Naive thymus-derived CD4-positive, alpha-beta T cell (primary cell): Measurements from ENCODE around the gene PMF1. TPM values are rescaled to one million over a fixed set of nuclear protein-coding genes. Genes with fewer than 3 reads are reported as not detected.

Experiments
- ATAC-seq: fragments of 150-1000 bp; cut with Tn5 transposase; 2 replicates; pipeline ENCODE4 v1.10.0; 2021; ENCODE audit warnings: mild to moderate bottlenecking, moderate library complexity
- CTCF ChIA-PET: fragments of 350-600 bp; sonication (Branson Sonifier 250); formaldehyde crosslinking; loops from one replicate; lab custom pipeline; 2021; ENCODE audit warnings: antibody characterized with exemption; lab: Charles Lee
- POLR2A ChIA-PET: fragments of 350-600 bp; sonication (Branson Sonifier 250); formaldehyde crosslinking; loops from one replicate; lab custom pipeline; 2021; ENCODE audit warnings: antibody characterized with exemption, inconsistent platforms; lab: Charles Lee
- DNase-seq, 9 donors: peaks; one replicate each; pipeline versions ENCODE4 v3.0.0 to v3.0.0-alpha.2; 2020 to 2022; ENCODE audit warnings: mixed read lengths in 1 of 9
- H3K27ac ChIP-seq: one replicate; pipeline ENCODE4 v1.7.0; 2013; ENCODE audit warnings: mild to moderate bottlenecking, low read depth, low read length, moderate library complexity
- H3K27me3 ChIP-seq, 2 donors: one replicate each; pipeline ENCODE4 v1.7.0; 2013; ENCODE audit warnings: low read length in 2 of 2, mild to moderate bottlenecking in 2 of 2, moderate library complexity in 2 of 2; ENCODE audit not compliant: control insufficient read depth in 2 of 2, insufficient read depth in 2 of 2
- H3K36me3 ChIP-seq, 3 experiments: 1 replicate in 2 of 3; 2 replicates in 1 of 3; pipeline ENCODE4 v1.7.0; 2013; ENCODE audit warnings: low read length in 3 of 3, mild to moderate bottlenecking in 3 of 3, moderate library complexity in 1 of 3; ENCODE audit not compliant: insufficient read depth in 3 of 3, control insufficient read depth in 2 of 3
- H3K4me1 ChIP-seq, 2 donors: one replicate each; pipeline ENCODE4 v1.7.0; 2013; ENCODE audit warnings: low read length in 2 of 2, mild to moderate bottlenecking in 2 of 2, moderate library complexity in 1 of 2; ENCODE audit not compliant: control insufficient read depth in 2 of 2, insufficient read depth in 2 of 2
- H3K4me3 ChIP-seq: 2 replicates; pipeline ENCODE4 v1.7.0; 2013; ENCODE audit warnings: mild to moderate bottlenecking, low read length
- H3K9me3 ChIP-seq, 3 experiments: 1 replicate in 2 of 3; 2 replicates in 1 of 3; pipeline ENCODE4 v1.7.0; 2013; ENCODE audit warnings: low read length in 3 of 3; ENCODE audit not compliant: control insufficient read depth in 2 of 3
- H3K27ac Mint-ChIP-seq, 9 donors: one replicate each; pipeline ENCODE4 v1.8.0; 2020 to 2022; ENCODE audit warnings: mixed read lengths in 9 of 9, mild to moderate bottlenecking in 8 of 9, moderate library complexity in 5 of 9, inconsistent platforms in 2 of 9
- H3K27me3 Mint-ChIP-seq, 5 donors: one replicate each; pipeline ENCODE4 v1.8.0; 2021 to 2022; ENCODE audit warnings: mixed read lengths in 5 of 5, mild to moderate bottlenecking in 1 of 5
- H3K36me3 Mint-ChIP-seq, 5 donors: one replicate each; pipeline ENCODE4 v1.8.0; 2020 to 2022; ENCODE audit warnings: mixed read lengths in 5 of 5, mild to moderate bottlenecking in 3 of 5, inconsistent platforms in 1 of 5
- H3K4me1 Mint-ChIP-seq, 7 donors: one replicate each; pipeline ENCODE4 v1.8.0; 2020 to 2022; ENCODE audit warnings: mixed read lengths in 7 of 7, mild to moderate bottlenecking in 3 of 7, inconsistent platforms in 1 of 7
- H3K4me3 Mint-ChIP-seq, 10 donors: one replicate each; pipeline ENCODE4 v1.8.0; 2020 to 2022; ENCODE audit warnings: mild to moderate bottlenecking in 10 of 10, mixed read lengths in 10 of 10, moderate library complexity in 6 of 10, inconsistent platforms in 2 of 10
- H3K9me3 Mint-ChIP-seq, 11 donors: one replicate each; pipeline ENCODE4 v1.8.0; 2020 to 2022; ENCODE audit warnings: mixed read lengths in 11 of 11, mild to moderate bottlenecking in 4 of 11, inconsistent platforms in 1 of 11, moderate library complexity in 1 of 11
- intact Hi-C, 2 donors: fragments of 100-400 bp; cut with micrococcal nuclease; formaldehyde crosslinking; loops; one replicate each; pipeline ENCODE4 v1.15.1; 2023
- polyA plus RNA-seq, 2 donors: library from polyadenylated mRNA; unstranded; fragments of 300-500 nt; fragmentation: Illumina TruSeq; gene quantifications; one replicate each; pipeline ENCODE4 v1.2.3, GENCODE V29; 2021
- total RNA-seq, 6 experiments: library from RNA in 5 of 6; stranded (reverse) in 5 of 6; gene quantifications; 1 replicate in 5 of 6; 2 replicates in 1 of 6; pipeline ENCODE4 v1.2.3 and lab custom pipeline; 2021 to 2026

Gene PMF1
- total and polyA plus RNA-seq, 7 experiments from 2014 or later, result 42.2 to 81.2 (median 66.3) TPM

DNA sequence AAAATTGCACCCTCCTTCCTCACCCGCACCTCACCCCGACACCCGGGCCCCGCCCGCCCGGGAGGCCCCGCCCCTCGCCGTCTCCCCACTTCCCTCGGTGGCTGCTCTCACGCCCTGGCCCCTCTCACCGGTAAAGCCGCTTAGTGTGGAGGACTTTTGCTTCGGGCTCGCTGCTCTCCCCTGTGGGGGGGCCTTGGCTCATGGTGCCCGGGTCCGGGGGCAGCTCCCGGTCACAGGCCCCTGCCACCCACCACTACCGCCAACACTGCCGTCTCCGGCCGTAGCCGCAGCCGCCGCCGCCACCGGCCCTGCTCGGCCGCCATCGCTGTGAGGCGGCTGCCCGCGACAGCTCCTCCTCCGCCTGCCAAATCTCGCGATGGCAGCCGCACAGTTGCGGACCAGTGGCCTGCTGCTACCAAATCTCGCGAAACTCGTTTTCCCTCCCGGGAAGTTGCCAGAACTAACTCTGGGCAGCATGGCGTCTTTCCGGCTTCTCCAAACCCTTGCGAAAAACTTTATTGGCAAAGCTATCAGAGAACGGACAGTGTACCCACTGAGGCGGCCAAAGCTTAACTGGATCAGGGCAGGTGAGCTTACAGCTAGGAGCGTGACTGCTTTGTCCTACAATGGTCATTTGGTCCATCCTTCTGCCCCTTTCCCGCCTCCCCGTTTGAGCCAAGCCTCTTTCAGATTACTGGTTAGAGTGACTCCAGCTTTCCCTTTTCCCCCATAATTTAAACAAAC is 69.8 kb downstream of the PMF1 start, which contains the start of gene SMG5:
Gene SMG5 (minus strand): TSS at position 347 of the 744 bp plus-strand sequence. CDS start 145 bp downstream, at position 202.
- Mint-ChIP-seq H3K9me3 (no peaks in the 10 kb centered on the region), H3K27me3 (peaks cover 0 to 3% (median 0%) of the 10 kb centered on the region in 5 donors), H3K27ac (peak within 1 kb of the TSS; percentile 89 to 98 (median 95)), H3K4me1 (peaks cover 29 to 51% (median 39%) of the 10 kb centered on the region in 7 donors), H3K36me3 (peaks cover 0 to 18% (median 8%) of the 10 kb centered on the region in 5 donors), H3K4me3 (peak within 1 kb of the TSS; percentile 85 to 99 (median 94))
- peaks cover 15 to 22% of the 10 kb centered on the region in 2 donors for H3K4me1 ChIP-seq
- POLR2A ChIA-PET, result interaction anchor here (0.6 to 3.8 kb wide), 19 partner anchors 9 to 600 kb away, joined by 3 to 28 read pairs (median 3); partner anchors contain the start of genes CCT3, GLMP, MEF2D and PMF1
- no peaks in the 10 kb centered on the region for H3K27me3 ChIP-seq
- DNase-seq (peak; percentile 89 to 98 (median 96)), ATAC-seq (peak; percentile 95)
- H3K27ac ChIP-seq, result peak within 1 kb of the TSS; percentile 89
- CTCF ChIA-PET, result interaction anchor here (0.6 to 1.4 kb wide), 3 partner anchors 37 to 103 kb away, joined by 3 to 5 read pairs (median 3); partner anchors contain the start of genes CCT3 and TSACC
- peak within 1 kb of the TSS; percentile 93 for H3K4me3 ChIP-seq
- intact Hi-C loops, result loop anchor here (1.0 to 2.0 kb wide), 12 partner anchors 13 to 485 kb away; partner anchors contain the start of genes GLMP (in 2 of the 2), KHDC4 (in 2 of the 2), LAMTOR2 (in 2 of the 2) and PRCC (in 2 of the 2)
- peaks cover 5 to 19% (median 11%) of the 10 kb centered on the region in 3 experiments for H3K36me3 ChIP-seq
- no peaks in the 10 kb centered on the region for H3K9me3 ChIP-seq

DNA sequence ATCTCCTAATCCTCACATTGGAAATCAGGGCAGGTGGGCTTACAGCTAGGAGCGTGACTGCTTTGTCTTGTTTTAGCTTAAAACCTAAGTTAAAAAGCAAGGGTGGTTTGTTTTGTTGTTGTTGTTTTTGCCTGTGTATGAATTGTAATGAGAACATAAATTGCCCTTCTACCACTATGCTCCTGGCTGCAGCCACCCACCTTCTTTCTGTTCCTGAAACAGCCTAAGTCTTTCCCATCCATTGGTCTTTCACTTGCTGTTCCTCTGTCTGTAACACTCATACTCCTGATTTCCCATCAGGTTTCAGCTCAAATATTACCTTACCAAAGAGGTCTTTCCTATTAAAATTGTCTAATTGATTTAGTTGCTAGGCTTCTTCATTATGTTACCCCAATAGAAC is 70.7 kb downstream of the PMF1 start:
- Histone ChIP-seq H3K4me3 (peak overlapping the region; percentile 93), H3K27me3 (no peaks in the 10 kb centered on the region), H3K4me1 (peaks cover 15 to 22% of the 10 kb centered on the region in 2 donors), H3K27ac (peak overlapping the region; percentile 89), H3K36me3 (peaks cover 2 to 11% (median 5%) of the 10 kb centered on the region in 3 experiments), H3K9me3 (no peaks in the 10 kb centered on the region)
- Mint-ChIP-seq H3K36me3 (peaks cover 0 to 9% (median 2%) of the 10 kb centered on the region in 5 donors), H3K4me3 (peak overlapping the region; percentile 85 to 99 (median 94)), H3K27ac (peak overlapping the region; percentile 27 to 96 (median 92)), H3K27me3 (peaks cover 0 to 3% (median 0%) of the 10 kb centered on the region in 5 donors), H3K9me3 (no peaks in the 10 kb centered on the region), H3K4me1 (peaks cover 29 to 51% (median 35%) of the 10 kb centered on the region in 7 donors)
- DNase-seq (no peak), ATAC-seq (no peak)
- POLR2A ChIA-PET, result interaction anchor here (0.6 to 3.8 kb wide), 10 partner anchors 8 to 218 kb away, joined by 3 to 28 read pairs (median 4); partner anchors contain the start of genes GLMP, MEF2D, PMF1 and SLC25A44
- intact Hi-C loops, result loop anchor here (1.0 to 2.0 kb wide), 4 partner anchors 53 to 483 kb away; partner anchors contain the start of genes KHDC4 (in 1 of the 2) and PRCC (in 1 of the 2)
- CTCF ChIA-PET, result interaction anchor here (0.6 to 1.6 kb wide), 4 partner anchors 12 to 102 kb away, joined by 3 to 5 read pairs (median 3); partner anchors contain the start of gene GLMP

- ChIA-PET CTCF (interaction anchor here (1.6 kb wide), 1 partner anchor 11 kb away, joined by 3 read pairs; the partner anchor contains the start of gene GLMP), POLR2A (interaction anchor here (1.6 to 3.4 kb wide), 4 partner anchors 8 to 217 kb away, joined by 3 to 26 read pairs (median 6); partner anchors contain the start of genes GLMP, MEF2D and SLC25A44)
- ATAC-seq (no peak), DNase-seq (no peak)
- peak within 1 kb of the TSS; percentile 89 for H3K27ac ChIP-seq
- Mint-ChIP-seq H3K4me1 (peaks cover 29 to 51% (median 35%) of the 10 kb centered on the region in 7 donors), H3K36me3 (peaks cover 0 to 10% (median 0%) of the 10 kb centered on the region in 5 donors), H3K4me3 (peak within 1 kb of the TSS; percentile 85 to 99 (median 94)), H3K27ac (peak within 1 kb of the TSS; percentile 89 to 98 (median 95)), H3K9me3 (no peaks in the 10 kb centered on the region), H3K27me3 (peaks cover 0 to 3% (median 0%) of the 10 kb centered on the region in 5 donors)
- H3K4me3 ChIP-seq, result peak within 1 kb of the TSS; percentile 93
- peaks cover 0 to 8% (median 5%) of the 10 kb centered on the region in 3 experiments for H3K36me3 ChIP-seq
- H3K4me1 ChIP-seq, result peaks cover 15 to 22% of the 10 kb centered on the region in 2 donors
- no peaks in the 10 kb centered on the region for H3K9me3 ChIP-seq
- H3K27me3 ChIP-seq, result no peaks in the 10 kb centered on the region
- intact Hi-C loops, result no loop called here
Measured at GRCh38 chr1:156284112-156284511, 71.3 kb downstream of the PMF1 start, which contains the start of gene TMEM79. TMEM79 (plus strand) TSS chr1:156284325; CDS start chr1:156285227, 902 bp downstream.

DNA sequence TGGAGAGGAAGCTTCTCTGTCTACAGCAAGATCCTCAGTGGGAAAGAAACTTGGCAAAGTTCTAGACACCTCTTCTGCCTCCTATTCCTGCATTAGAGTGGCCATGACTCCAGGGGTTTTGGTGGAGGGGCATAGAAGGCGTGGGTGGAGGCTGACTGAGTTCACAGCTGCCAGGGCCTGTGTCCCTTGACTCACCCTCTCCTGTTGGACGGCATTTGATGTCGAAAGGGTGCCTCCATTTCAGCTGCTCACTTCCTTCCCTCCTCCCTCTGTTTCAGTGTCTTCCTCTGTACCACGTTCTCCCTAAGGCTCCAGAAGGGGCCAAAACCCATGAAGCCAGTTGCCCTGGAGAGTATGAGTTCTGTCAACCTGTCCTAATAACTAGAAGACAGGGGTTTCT is 72.0 kb downstream of the PMF1 start:
- peaks cover 15 to 22% of the 10 kb centered on the region in 2 donors for H3K4me1 ChIP-seq
- Mint-ChIP-seq H3K9me3 (no peaks in the 10 kb centered on the region), H3K4me3 (peak overlapping the region in 5 of 10 donors; percentile 5 to 63 (median 32)), H3K27me3 (peaks cover 0 to 3% (median 0%) of the 10 kb centered on the region in 5 donors), H3K36me3 (peaks cover 0 to 13% (median 2%) of the 10 kb centered on the region in 5 donors), H3K27ac (no peak overlapping the region), H3K4me1 (peaks cover 28 to 50% (median 35%) of the 10 kb centered on the region in 7 donors)
- intact Hi-C loops, result no loop called here
- H3K27me3 ChIP-seq, result no peaks in the 10 kb centered on the region
- H3K36me3 ChIP-seq, result peaks cover 0 to 11% (median 4%) of the 10 kb centered on the region in 3 experiments
- POLR2A ChIA-PET, result interaction anchor here (0.6 to 3.4 kb wide), 2 partner anchors 10 to 13 kb away, joined by 3 to 26 read pairs; partner anchors contain the start of gene GLMP
- no peak for ATAC-seq
- no peak overlapping the region for H3K4me3 ChIP-seq
- CTCF ChIA-PET, result interaction anchor here (1.6 kb wide), 1 partner anchor 11 kb away, joined by 3 read pairs; the partner anchor contains the start of gene GLMP
- no peak overlapping the region for H3K27ac ChIP-seq
- DNase-seq, result no peak
- H3K9me3 ChIP-seq, result no peaks in the 10 kb centered on the region

- Mint-ChIP-seq H3K4me3 (no peak overlapping the region), H3K4me1 (peaks cover 22 to 45% (median 32%) of the 10 kb centered on the region in 7 donors), H3K27me3 (peaks cover 0 to 3% (median 0%) of the 10 kb centered on the region in 5 donors), H3K36me3 (peaks cover 0 to 15% (median 2%) of the 10 kb centered on the region in 5 donors), H3K27ac (peak overlapping the region in 1 of 9 donors; percentile 42), H3K9me3 (no peaks in the 10 kb centered on the region)
- intact Hi-C loops, result no loop called here
- ATAC-seq (no peak), DNase-seq (no peak)
- H3K27ac ChIP-seq, result no peak overlapping the region
- no peak overlapping the region for H3K4me3 ChIP-seq
- CTCF ChIA-PET, result no interaction called here
- POLR2A ChIA-PET, result interaction anchor here (0.6 kb wide), 1 partner anchor 12 kb away, joined by 3 read pairs; no protein-coding TSS in a partner anchor
- peaks cover 0 to 11% (median 0%) of the 10 kb centered on the region in 3 experiments for H3K36me3 ChIP-seq
- H3K9me3 ChIP-seq, result no peaks in the 10 kb centered on the region
- H3K27me3 ChIP-seq, result no peaks in the 10 kb centered on the region
- peaks cover 15 to 22% of the 10 kb centered on the region in 2 donors for H3K4me1 ChIP-seq
Measured at GRCh38 chr1:156285437-156285836, 72.6 kb downstream of the PMF1 start.

DNA sequence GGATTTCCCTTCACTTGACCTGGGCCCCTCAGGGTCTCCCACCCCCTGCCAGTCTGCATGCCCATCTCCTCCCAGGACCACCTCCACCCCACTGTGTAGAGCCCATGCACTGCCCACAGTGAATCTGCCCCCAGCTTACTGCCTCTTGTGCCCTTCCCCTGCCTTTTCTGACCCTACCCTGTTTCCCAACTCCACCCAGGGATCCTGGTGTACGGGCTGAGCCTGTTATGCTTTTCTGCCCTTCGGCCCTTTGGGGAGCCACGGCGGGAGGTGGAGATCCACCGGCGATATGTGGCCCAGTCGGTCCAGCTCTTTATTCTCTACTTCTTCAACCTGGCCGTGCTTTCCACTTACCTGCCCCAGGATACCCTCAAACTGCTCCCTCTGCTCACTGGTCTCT is 73.3 kb downstream of the PMF1 start:
- Histone ChIP-seq H3K9me3 (no peaks in the 10 kb centered on the region), H3K27ac (no peak overlapping the region), H3K4me3 (no peak overlapping the region), H3K4me1 (peaks cover 15 to 17% of the 10 kb centered on the region in 2 donors), H3K27me3 (no peaks in the 10 kb centered on the region), H3K36me3 (peaks cover 0 to 11% (median 0%) of the 10 kb centered on the region in 3 experiments)
- ChIA-PET POLR2A (no interaction called here), CTCF (no interaction called here)
- Mint-ChIP-seq H3K4me3 (peak overlapping the region in 1 of 10 donors; percentile 38), H3K4me1 (peaks cover 15 to 39% (median 30%) of the 10 kb centered on the region in 7 donors), H3K27me3 (peaks cover 0 to 3% (median 0%) of the 10 kb centered on the region in 5 donors), H3K9me3 (no peaks in the 10 kb centered on the region), H3K27ac (no peak overlapping the region), H3K36me3 (peaks cover 0 to 15% (median 2%) of the 10 kb centered on the region in 5 donors)
- DNase-seq (no peak), ATAC-seq (no peak)
- intact Hi-C loops, result no loop called here
